HG02623 (cell line): ENCODE results near the gene RPRD1A.
"Not testable (repeated sequence)": the region's sequence is repeated elsewhere in the genome, so short reads cannot be mapped to it uniquely, and the experiment has no call there.

Source experiments
- ATAC-seq: cut with Tn5 transposase; IDR thresholded peaks from one replicate; pipeline ENCODE4 v1.9.1; 2021; ENCODE audit warnings: moderate library complexity; ENCODE audit not compliant: unreplicated experiment

Gene RPRD1A

GRCh38 chr18:36067055-36067957 lies at the start of gene RPRD1A:
TSS of gene RPRD1A (minus strand) at chr18:36067559. CDS start at chr18:36067404, 155 bp downstream.
- peak; percentile 94 for ATAC-seq

GRCh38 chr18:36116771-36117170 lies 49.4 kb upstream of the RPRD1A start:
- not testable (repeated sequence) for ATAC-seq

GRCh38 chr18:36114738-36115137 lies 47.4 kb upstream of the RPRD1A start:
- no peak for ATAC-seq

GRCh38 chr18:36114251-36114650 lies 46.9 kb upstream of the RPRD1A start:
- ATAC-seq: no peak

- ATAC-seq: no peak
Measured at GRCh38 chr18:36112302-36112701, 44.9 kb upstream of the RPRD1A start.

GRCh38 chr18:36109737-36110136 lies 42.4 kb upstream of the RPRD1A start:
- no peak for ATAC-seq

- ATAC-seq: no peak
Measured at GRCh38 chr18:36108601-36109000, 41.2 kb upstream of the RPRD1A start.

GRCh38 chr18:36108196-36108595 lies 40.8 kb upstream of the RPRD1A start:
- ATAC-seq: no peak

- no peak for ATAC-seq
Measured at GRCh38 chr18:36107477-36107876, 40.1 kb upstream of the RPRD1A start.

- ATAC-seq: no peak
Measured at GRCh38 chr18:36104749-36105148, 37.4 kb upstream of the RPRD1A start.

- no peak for ATAC-seq
Measured at GRCh38 chr18:36101943-36102342, 34.6 kb upstream of the RPRD1A start.

GRCh38 chr18:36099311-36099710 lies 32.0 kb upstream of the RPRD1A start:
- no peak for ATAC-seq

GRCh38 chr18:36096955-36097354 lies 29.6 kb upstream of the RPRD1A start:
- ATAC-seq: no peak

- no peak for ATAC-seq
Measured at GRCh38 chr18:36095936-36096519, 28.7 kb upstream of the RPRD1A start.

GRCh38 chr18:36094431-36094830 lies 27.1 kb upstream of the RPRD1A start:
- no peak for ATAC-seq

- not testable (repeated sequence) for ATAC-seq
Measured at GRCh38 chr18:36092116-36092515, 24.8 kb upstream of the RPRD1A start.

GRCh38 chr18:36089001-36089400 lies 21.6 kb upstream of the RPRD1A start:
- no peak for ATAC-seq

- ATAC-seq: no peak
Measured at GRCh38 chr18:36088256-36088655, 20.9 kb upstream of the RPRD1A start.

GRCh38 chr18:36086186-36086585 lies 18.8 kb upstream of the RPRD1A start:
- ATAC-seq: no peak

GRCh38 chr18:36085195-36085594 lies 17.8 kb upstream of the RPRD1A start:
- no peak for ATAC-seq

GRCh38 chr18:36083729-36084128 lies 16.4 kb upstream of the RPRD1A start:
- ATAC-seq: no peak

- not testable (repeated sequence) for ATAC-seq
Measured at GRCh38 chr18:36081118-36081517, 13.8 kb upstream of the RPRD1A start.
